NCI-H1436 (cell line): Measurements from ENCODE around the gene THAP3.
"Not testable (repeated sequence)": the region's sequence is repeated elsewhere in the genome, so short reads cannot be mapped to it uniquely, and the experiment has no call there.

Experiments used
- DNase-seq: peaks from one replicate; lab custom pipeline; 2025; lab: John Stamatoyannopoulos, UW

Gene THAP3

GRCh38 chr1:6591222-6591621, 33.4 kb upstream of the THAP3 start:
- no peak for DNase-seq

- DNase-seq: no peak
Measured at GRCh38 chr1:6591644-6592043, 33.0 kb upstream of the THAP3 start.

- no peak for DNase-seq
Measured at GRCh38 chr1:6592441-6592840, 32.2 kb upstream of the THAP3 start.

GRCh38 chr1:6592865-6593593, 31.6 kb upstream of the THAP3 start:
- no peak for DNase-seq

GRCh38 chr1:6593810-6594209, 30.9 kb upstream of the THAP3 start:
- DNase-seq: no peak

GRCh38 chr1:6594977-6595740, 29.5 kb upstream of the THAP3 start:
- DNase-seq: no peak

- no peak for DNase-seq
Measured at GRCh38 chr1:6596351-6596750, 28.3 kb upstream of the THAP3 start.

GRCh38 chr1:6596886-6597776, 27.5 kb upstream of the THAP3 start:
- no peak for DNase-seq

- DNase-seq: no peak
Measured at GRCh38 chr1:6597777-6598131, 26.9 kb upstream of the THAP3 start.

GRCh38 chr1:6599141-6599975, 25.3 kb upstream of the THAP3 start:
- no peak for DNase-seq

GRCh38 chr1:6599991-6600390, 24.7 kb upstream of the THAP3 start:
- not testable (repeated sequence) for DNase-seq

- DNase-seq: no peak
Measured at GRCh38 chr1:6600410-6601048, 24.1 kb upstream of the THAP3 start.

- DNase-seq: no peak
Measured at GRCh38 chr1:6601049-6601922, 23.4 kb upstream of the THAP3 start.

- no peak for DNase-seq
Measured at GRCh38 chr1:6601923-6602668, 22.6 kb upstream of the THAP3 start.

- DNase-seq: peak; percentile 63
Measured at GRCh38 chr1:6602669-6603237, 21.9 kb upstream of the THAP3 start, which contains the start of gene KLHL21. Gene KLHL21, minus strand, starts transcription at chr1:6602869. Its CDS starts 52 bp downstream, at chr1:6602817.

- no peak for DNase-seq
Measured at GRCh38 chr1:6603238-6603914, 21.3 kb upstream of the THAP3 start.

GRCh38 chr1:6603915-6604558, 20.6 kb upstream of the THAP3 start:
- no peak for DNase-seq
